PFSK-1 (cell line): ENCODE results near the gene KXD1.

Experiments
- FOXP2 ChIP-seq: optimal IDR thresholded peaks from 2 replicates; pipeline ENCODE3; 2011; ENCODE audit warnings: borderline replicate concordance, control low read depth, inconsistent platforms; ENCODE audit not compliant: insufficient read depth; ENCODE audit errors: extremely low read length, extremely low read depth
- POLR2AphosphoS5 ChIP-seq: IDR thresholded peaks from 2 replicates; pipeline ENCODE4 v1.6.1; 2012; ENCODE audit warnings: low read depth, mild to moderate bottlenecking, control low read depth, low read length, moderate library complexity
- TAF1 ChIP-seq: IDR thresholded peaks from 2 replicates; pipeline ENCODE4 v1.6.1; 2012; ENCODE audit warnings: low read length, control low read depth, borderline replicate concordance; ENCODE audit not compliant: insufficient read depth
- TF ChIP-seq, protein P1 (sequence below), 2 experiments: IDR thresholded peaks; 2 replicates each; pipeline versions ENCODE4 v1.6.1 to v1.8.0; 2011 to 2012; ENCODE audit warnings: low read depth in 2 of 2, low read length in 2 of 2, control low read depth in 1 of 2, inconsistent platforms in 1 of 2, mild to moderate bottlenecking in 1 of 2, moderate library complexity in 1 of 2; ENCODE audit not compliant: insufficient read depth in 1 of 2

DNA sequence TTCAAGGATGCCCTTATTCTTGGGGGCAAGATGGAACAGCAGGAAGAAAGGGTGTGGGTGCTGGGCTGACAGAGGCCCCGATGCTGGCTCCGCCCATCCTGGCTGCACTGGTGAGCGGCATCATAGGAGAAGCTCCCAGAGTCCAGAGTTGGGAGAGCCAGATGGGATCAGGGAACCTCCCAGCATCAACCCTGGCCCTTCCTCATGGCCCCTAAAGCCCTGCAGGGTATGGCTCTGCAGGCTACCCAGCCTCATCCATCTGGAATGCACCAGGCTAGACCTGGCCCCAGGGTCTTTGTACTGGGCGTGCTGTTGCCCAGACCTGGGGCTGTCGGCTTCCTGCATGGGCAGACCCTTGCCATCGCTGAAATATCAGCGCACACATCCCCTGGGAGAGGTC is 27.9 kb upstream of the KXD1 start:
- TF ChIP-seq TAF1, result no peak
- TF ChIP-seq, protein P1, sequence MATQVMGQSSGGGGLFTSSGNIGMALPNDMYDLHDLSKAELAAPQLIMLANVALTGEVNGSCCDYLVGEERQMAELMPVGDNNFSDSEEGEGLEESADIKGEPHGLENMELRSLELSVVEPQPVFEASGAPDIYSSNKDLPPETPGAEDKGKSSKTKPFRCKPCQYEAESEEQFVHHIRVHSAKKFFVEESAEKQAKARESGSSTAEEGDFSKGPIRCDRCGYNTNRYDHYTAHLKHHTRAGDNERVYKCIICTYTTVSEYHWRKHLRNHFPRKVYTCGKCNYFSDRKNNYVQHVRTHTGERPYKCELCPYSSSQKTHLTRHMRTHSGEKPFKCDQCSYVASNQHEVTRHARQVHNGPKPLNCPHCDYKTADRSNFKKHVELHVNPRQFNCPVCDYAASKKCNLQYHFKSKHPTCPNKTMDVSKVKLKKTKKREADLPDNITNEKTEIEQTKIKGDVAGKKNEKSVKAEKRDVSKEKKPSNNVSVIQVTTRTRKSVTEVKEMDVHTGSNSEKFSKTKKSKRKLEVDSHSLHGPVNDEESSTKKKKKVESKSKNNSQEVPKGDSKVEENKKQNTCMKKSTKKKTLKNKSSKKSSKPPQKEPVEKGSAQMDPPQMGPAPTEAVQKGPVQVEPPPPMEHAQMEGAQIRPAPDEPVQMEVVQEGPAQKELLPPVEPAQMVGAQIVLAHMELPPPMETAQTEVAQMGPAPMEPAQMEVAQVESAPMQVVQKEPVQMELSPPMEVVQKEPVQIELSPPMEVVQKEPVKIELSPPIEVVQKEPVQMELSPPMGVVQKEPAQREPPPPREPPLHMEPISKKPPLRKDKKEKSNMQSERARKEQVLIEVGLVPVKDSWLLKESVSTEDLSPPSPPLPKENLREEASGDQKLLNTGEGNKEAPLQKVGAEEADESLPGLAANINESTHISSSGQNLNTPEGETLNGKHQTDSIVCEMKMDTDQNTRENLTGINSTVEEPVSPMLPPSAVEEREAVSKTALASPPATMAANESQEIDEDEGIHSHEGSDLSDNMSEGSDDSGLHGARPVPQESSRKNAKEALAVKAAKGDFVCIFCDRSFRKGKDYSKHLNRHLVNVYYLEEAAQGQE (IDR thresholded peaks at IDR 0.05; ENCODE audit: insufficient read depth in 1 of 2, low read depth in 2 of 2, low read length in 2 of 2), result no peak
- no peak for TF ChIP-seq FOXP2
- no peak for TF ChIP-seq POLR2AphosphoS5
